ENCODE results near the gene MBD5. TPM values are rescaled to one million over a fixed set of nuclear protein-coding genes. Genes with fewer than 3 reads are reported as not detected.

The MBD5 gene
- total RNA-seq, 8 experiments from 2014 or later = 20.2 to 88.4 (median 34.8) TPM

DNA sequence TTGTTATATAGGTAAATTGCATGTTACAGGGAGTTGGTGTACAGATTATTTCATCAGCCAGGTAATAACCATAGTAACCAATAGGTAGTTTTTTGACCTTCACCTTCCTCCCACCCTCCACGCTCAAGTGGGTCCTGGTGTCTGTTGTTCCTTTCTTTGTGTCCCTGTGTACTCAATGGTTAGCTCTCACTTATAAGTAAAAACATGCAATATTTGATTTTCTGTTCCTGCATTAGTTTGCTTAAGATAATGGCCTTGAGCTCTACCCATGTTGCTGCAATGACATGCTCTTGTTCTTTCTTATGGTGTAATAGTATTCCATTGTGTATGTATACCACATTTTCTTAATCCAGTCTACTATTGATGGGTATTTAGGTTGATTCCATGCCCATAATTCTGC lies 390.0 kb downstream of the MBD5 start:
- WGBS, 10 experiments = 44 to 100% (median 90%) methylated on average over 1 of the region's 1 CpG; no CpG with 5 or more reads in 1 of the 10 experiments
- H3K4me1 ChIP-seq (replicated peaks in 1 of 2) = peaks cover 0 to 3% of the 10 kb centered on the region in 2 donors
- in situ Hi-C loops (cut with MboI; ENCODE audit: low pct_unique_long_range_greater_than_20kb in 2 of 9, low sequenced_read_pairs in 9 of 9, unreplicated experiment in 9 of 9) = no loop called here
- no peak overlapping the region for H3K27ac ChIP-seq
- no peak for ATAC-seq (replicated peaks in 6 of 8)
- no peak overlapping the region for H3K4me3 ChIP-seq

- Histone ChIP-seq H3K4me3 (no peak overlapping the region), H3K4me1 (replicated peaks in 1 of 2) (no peaks in the 10 kb centered on the region), H3K27ac (no peak overlapping the region)
- WGBS, 10 experiments = 57 to 100% (median 95%) methylated on average over 1 of the region's 1 CpG; no CpG with 5 or more reads in 4 of the 10 experiments
- no peak for ATAC-seq (replicated peaks in 6 of 8)
- in situ Hi-C loops (cut with MboI; ENCODE audit: low pct_unique_long_range_greater_than_20kb in 2 of 9, low sequenced_read_pairs in 9 of 9, unreplicated experiment in 9 of 9) = no loop called here
Measured at GRCh38 chr2:148416248-148416647, 395.4 kb downstream of the MBD5 start.

- no peak for ATAC-seq (replicated peaks in 6 of 8)
- no peak overlapping the region for H3K4me3 ChIP-seq
- 63 to 100% (median 100%) methylated on average over 1 of the region's 1 CpG; no CpG with 5 or more reads in 1 of the 10 experiments for WGBS, 10 experiments
- no peaks in the 10 kb centered on the region for H3K4me1 ChIP-seq (replicated peaks in 1 of 2)
- H3K27ac ChIP-seq = no peak overlapping the region
- in situ Hi-C loops (cut with MboI; ENCODE audit: low pct_unique_long_range_greater_than_20kb in 2 of 9, low sequenced_read_pairs in 9 of 9, unreplicated experiment in 9 of 9) = no loop called here
Measured at GRCh38 chr2:148430101-148430500, 409.2 kb downstream of the MBD5 start.

- in situ Hi-C loops (cut with MboI; ENCODE audit: low pct_unique_long_range_greater_than_20kb in 2 of 9, low sequenced_read_pairs in 9 of 9, unreplicated experiment in 9 of 9) = no loop called here
- H3K4me3 ChIP-seq = no peak overlapping the region
- no peak for ATAC-seq (replicated peaks in 6 of 8)
- no peaks in the 10 kb centered on the region for H3K4me1 ChIP-seq (replicated peaks in 1 of 2)
- 88 to 100% (median 100%) methylated on average over 1 of the region's 1 CpG; no CpG with 5 or more reads in 4 of the 10 experiments for WGBS, 10 experiments
- no peak overlapping the region for H3K27ac ChIP-seq
Measured at GRCh38 chr2:148447877-148448276, 427.0 kb downstream of the MBD5 start.

DNA sequence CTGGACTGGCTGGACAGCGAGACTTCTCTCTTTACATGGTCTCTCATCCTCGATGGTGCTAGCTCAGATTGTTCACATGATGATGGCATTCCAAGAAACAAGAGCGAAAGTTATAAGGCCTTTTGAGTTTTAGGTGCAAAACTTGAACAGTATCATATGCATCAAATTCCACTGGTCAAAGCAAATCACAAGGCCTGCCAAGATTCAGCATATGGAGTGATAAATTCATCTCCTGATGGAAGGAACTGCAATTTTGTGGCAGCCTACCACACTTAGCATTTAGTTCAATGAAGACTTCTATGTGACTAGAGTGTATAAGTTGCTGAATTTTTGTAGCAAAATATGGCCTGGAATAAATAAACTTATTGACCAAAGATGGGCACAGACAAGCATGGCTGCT lies 429.6 kb downstream of the MBD5 start:
- H3K4me1 ChIP-seq (replicated peaks in 1 of 2) = no peaks in the 10 kb centered on the region
- in situ Hi-C loops (cut with MboI; ENCODE audit: low pct_unique_long_range_greater_than_20kb in 2 of 9, low sequenced_read_pairs in 9 of 9, unreplicated experiment in 9 of 9) = no loop called here
- H3K4me3 ChIP-seq = no peak overlapping the region
- ATAC-seq (replicated peaks in 6 of 8) = no peak
- no peak overlapping the region for H3K27ac ChIP-seq
- 83 to 100% (median 96%) methylated on average over 1 to 3 of the region's 3 CpGs; no CpG with 5 or more reads in 1 of the 10 experiments for WGBS, 10 experiments

GRCh38 chr2:148451046-148451445 lies 430.2 kb downstream of the MBD5 start:
- in situ Hi-C loops (cut with MboI; ENCODE audit: low pct_unique_long_range_greater_than_20kb in 2 of 9, low sequenced_read_pairs in 9 of 9, unreplicated experiment in 9 of 9) = no loop called here
- no peak overlapping the region for H3K4me3 ChIP-seq
- no peaks in the 10 kb centered on the region for H3K4me1 ChIP-seq (replicated peaks in 1 of 2)
- ATAC-seq (replicated peaks in 6 of 8) = no peak
- no peak overlapping the region for H3K27ac ChIP-seq
- WGBS, 10 experiments = 75 to 100% (median 90%) methylated on average over 1 to 2 of the region's 2 CpGs; no CpG with 5 or more reads in 1 of the 10 experiments

GRCh38 chr2:148455791-148456190 lies 434.9 kb downstream of the MBD5 start:
- WGBS, 10 experiments = 70 to 100% (median 87%) methylated on average over 1 to 4 of the region's 4 CpGs

GRCh38 chr2:148458171-148458570 lies 437.3 kb downstream of the MBD5 start:
- 93 to 100% (median 95%) methylated on average over 1 to 2 of the region's 2 CpGs; no CpG with 5 or more reads in 3 of the 10 experiments for WGBS, 10 experiments
- Histone ChIP-seq H3K27ac (no peak overlapping the region), H3K4me3 (no peak overlapping the region), H3K4me1 (replicated peaks in 1 of 2) (no peaks in the 10 kb centered on the region)
- no peak for ATAC-seq (replicated peaks in 6 of 8)
- in situ Hi-C loops (cut with MboI; ENCODE audit: low pct_unique_long_range_greater_than_20kb in 2 of 9, low sequenced_read_pairs in 9 of 9, unreplicated experiment in 9 of 9) = no loop called here

More at GRCh38 chr2:148455791-148456190, 434.9 kb downstream of the MBD5 start:
- Histone ChIP-seq H3K4me3 (no peak overlapping the region), H3K4me1 (replicated peaks in 1 of 2) (no peaks in the 10 kb centered on the region), H3K27ac (no peak overlapping the region)
- ATAC-seq (replicated peaks in 6 of 8) = no peak
- in situ Hi-C loops (cut with MboI; ENCODE audit: low pct_unique_long_range_greater_than_20kb in 2 of 9, low sequenced_read_pairs in 9 of 9, unreplicated experiment in 9 of 9) = no loop called here

GRCh38 chr2:148459377-148459778 lies 438.5 kb downstream of the MBD5 start:
- Histone ChIP-seq H3K4me3 (no peak overlapping the region), H3K27ac (no peak overlapping the region), H3K4me1 (replicated peaks in 1 of 2) (no peaks in the 10 kb centered on the region)
- in situ Hi-C loops (cut with MboI; ENCODE audit: low pct_unique_long_range_greater_than_20kb in 2 of 9, low sequenced_read_pairs in 9 of 9, unreplicated experiment in 9 of 9) = no loop called here
- peak in 1 of 8 experiments; percentile 48 for ATAC-seq (replicated peaks in 6 of 8)

DNA sequence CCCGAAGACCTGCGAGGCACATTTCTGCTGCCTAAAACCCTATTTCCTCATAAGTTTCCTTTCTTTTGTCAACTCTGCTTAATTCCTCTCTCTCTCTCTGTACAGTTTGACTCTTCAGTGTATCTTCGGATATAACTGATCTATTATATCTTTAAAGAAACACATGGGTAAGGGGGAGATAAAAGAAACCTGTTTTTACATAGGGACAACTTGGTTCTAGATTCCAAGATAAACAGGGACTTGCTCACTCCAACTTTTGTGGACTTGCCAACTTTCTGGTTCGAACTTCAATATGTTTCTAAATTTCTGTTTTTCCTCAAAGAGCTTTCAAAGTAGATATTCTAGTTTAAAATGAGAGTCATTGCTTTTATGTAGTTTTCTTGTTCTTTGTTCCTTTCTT lies 441.0 kb downstream of the MBD5 start:
- Histone ChIP-seq H3K4me1 (replicated peaks in 1 of 2) (no peaks in the 10 kb centered on the region), H3K27ac (no peak overlapping the region), H3K4me3 (no peak overlapping the region)
- no peak for ATAC-seq (replicated peaks in 6 of 8)
- WGBS, 10 experiments = 76 to 100% (median 89%) methylated on average over 1 to 4 of the region's 4 CpGs
- in situ Hi-C loops (cut with MboI; ENCODE audit: low pct_unique_long_range_greater_than_20kb in 2 of 9, low sequenced_read_pairs in 9 of 9, unreplicated experiment in 9 of 9) = no loop called here

DNA sequence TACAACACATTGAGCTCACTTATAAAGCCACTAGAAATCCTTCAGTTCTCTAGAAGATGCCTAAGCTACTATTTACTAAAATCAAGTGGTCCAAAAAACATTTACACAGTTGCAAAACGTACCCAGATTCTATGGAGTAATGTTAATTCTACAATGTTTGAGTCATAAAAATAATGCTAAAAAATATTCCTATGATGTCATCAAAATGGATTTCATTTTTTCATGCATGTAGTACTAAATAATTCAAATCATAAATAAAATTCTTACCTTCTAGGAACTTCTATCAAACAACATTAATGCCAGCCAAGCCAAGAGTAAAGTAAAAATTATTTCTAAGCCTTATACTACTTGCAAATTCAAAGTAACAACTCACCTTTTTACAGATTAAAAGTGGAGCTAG lies 454.7 kb downstream of the MBD5 start:
- 50 to 100% (median 81%) methylated on average over 1 of the region's 1 CpG; no CpG with 5 or more reads in 1 of the 10 experiments for WGBS, 10 experiments

DNA sequence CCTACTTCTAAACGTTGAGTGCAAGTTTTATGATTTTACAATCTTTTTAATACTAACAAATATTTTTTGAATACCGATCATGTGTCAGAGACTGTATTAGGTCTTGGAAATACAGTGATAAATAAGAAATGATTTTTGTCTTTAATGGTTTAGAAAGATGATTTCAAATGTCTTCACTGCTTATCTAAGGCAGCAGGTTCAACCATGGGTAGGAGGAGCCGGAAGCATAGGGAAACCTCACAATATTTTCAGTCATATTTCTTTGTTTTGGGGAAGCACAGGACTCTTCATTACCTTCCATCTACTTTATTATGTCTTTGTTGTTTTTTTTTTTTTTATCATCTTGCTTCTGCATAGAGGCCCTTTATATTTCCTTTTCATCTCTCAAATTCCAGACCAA lies 458.5 kb downstream of the MBD5 start:
- 70 to 100% (median 92%) methylated on average over 1 to 3 of the region's 3 CpGs; no CpG with 5 or more reads in 2 of the 10 experiments for WGBS, 10 experiments
- no peak overlapping the region for H3K4me3 ChIP-seq
- H3K27ac ChIP-seq = no peak overlapping the region
- in situ Hi-C loops (cut with MboI; ENCODE audit: low pct_unique_long_range_greater_than_20kb in 2 of 9, low sequenced_read_pairs in 9 of 9, unreplicated experiment in 9 of 9) = no loop called here
- no peak for ATAC-seq (replicated peaks in 6 of 8)
- H3K4me1 ChIP-seq (replicated peaks in 1 of 2) = peaks cover 13 to 14% of the 10 kb centered on the region in 2 donors

More for the DNA sequence above, 454.7 kb downstream of the MBD5 start:
- ATAC-seq (replicated peaks in 6 of 8) = no peak
- in situ Hi-C loops (cut with MboI; ENCODE audit: low pct_unique_long_range_greater_than_20kb in 2 of 9, low sequenced_read_pairs in 9 of 9, unreplicated experiment in 9 of 9) = no loop called here
- Histone ChIP-seq H3K4me3 (no peak overlapping the region), H3K4me1 (replicated peaks in 1 of 2) (no peaks in the 10 kb centered on the region), H3K27ac (no peak overlapping the region)

DNA sequence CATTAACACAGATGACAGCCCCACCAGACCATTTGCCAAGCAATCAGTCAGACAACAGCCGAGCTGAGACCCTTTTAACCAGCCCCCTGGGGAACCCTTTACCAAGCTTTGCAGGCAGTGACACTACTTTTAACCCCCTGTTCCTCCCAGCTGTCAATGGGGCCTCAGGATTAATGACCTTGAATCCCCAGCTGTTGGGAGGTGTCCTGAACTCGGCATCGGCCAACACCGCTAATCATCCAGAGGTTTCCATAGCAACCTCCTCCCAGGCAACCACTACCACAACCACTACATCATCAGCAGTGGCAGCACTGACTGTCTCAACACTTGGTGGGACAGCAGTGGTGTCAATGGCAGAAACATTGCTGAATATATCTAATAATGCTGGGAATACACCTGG lies 462.8 kb downstream of the MBD5 start:
- 0 to 20% (median 0%) methylated on average over 1 to 2 of the region's 4 CpGs; no CpG with 5 or more reads in 6 of the 10 experiments for WGBS, 10 experiments
- peaks cover 13 to 16% of the 10 kb centered on the region in 2 donors for H3K4me1 ChIP-seq (replicated peaks in 1 of 2)
- H3K4me3 ChIP-seq = no peak overlapping the region
- peak; percentile 17 to 100 (median 99) for ATAC-seq (replicated peaks in 6 of 8)
- in situ Hi-C loops (cut with MboI; ENCODE audit: low pct_unique_long_range_greater_than_20kb in 2 of 9, low sequenced_read_pairs in 9 of 9, unreplicated experiment in 9 of 9) = no loop called here
- peak overlapping the region in 1 of 2 donors; percentile 38 for H3K27ac ChIP-seq

DNA sequence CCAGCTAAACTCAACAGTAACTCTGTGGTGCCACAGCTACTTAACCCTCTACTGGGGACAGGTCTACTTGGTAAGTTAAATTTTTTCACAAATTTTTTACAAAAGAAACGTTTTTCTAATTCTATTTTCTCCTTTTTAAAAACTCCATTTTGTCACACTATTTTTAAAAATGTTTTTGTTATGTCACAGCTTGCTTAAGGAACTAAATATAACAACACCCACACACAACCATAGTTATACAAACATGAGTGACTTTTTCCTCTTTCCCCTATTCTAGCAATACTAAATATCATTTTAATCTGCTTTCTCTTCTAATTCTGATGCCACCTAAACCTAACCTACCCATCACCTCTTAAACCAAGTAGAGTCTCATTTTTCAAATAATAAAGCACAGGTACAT lies 463.2 kb downstream of the MBD5 start:
- H3K4me3 ChIP-seq = no peak overlapping the region
- H3K27ac ChIP-seq = no peak overlapping the region
- H3K4me1 ChIP-seq (replicated peaks in 1 of 2) = peaks cover 13 to 16% of the 10 kb centered on the region in 2 donors
- in situ Hi-C loops (cut with MboI; ENCODE audit: low pct_unique_long_range_greater_than_20kb in 2 of 9, low sequenced_read_pairs in 9 of 9, unreplicated experiment in 9 of 9) = no loop called here
- ATAC-seq (replicated peaks in 6 of 8) = no peak
- 0 to 90% (median 50%) methylated on average over 1 of the region's 1 CpG; no CpG with 5 or more reads in 2 of the 10 experiments for WGBS, 10 experiments
